GM18507 (cell line): ENCODE data around the gene IL1R2.

ENCODE experiments used
- DNase-seq: peaks from one replicate; pipeline ENCODE4 v3.0.0; 2011; ENCODE audit warnings: low read depth; ENCODE audit not compliant: insufficient read length; ENCODE audit errors: extremely low spot score
- FAIRE-seq: peaks from 2 replicates; lab custom pipeline; 2011; peaks lifted over from hg19 to GRCh38; lab: Jason Lieb, UNC

Gene IL1R2

GRCh38 chr2:101972621-101973434 lies 18.9 kb upstream of the IL1R2 start:
- no peak for DNase-seq

GRCh38 chr2:101974663-101975062 lies 17.1 kb upstream of the IL1R2 start:
- FAIRE-seq (no peak), DNase-seq (no peak)

More at GRCh38 chr2:101972621-101973434, 18.9 kb upstream of the IL1R2 start:
- FAIRE-seq, result no peak

GRCh38 chr2:101975171-101975870 lies 16.4 kb upstream of the IL1R2 start:
- no peak for DNase-seq
- FAIRE-seq, result no peak

GRCh38 chr2:101976891-101977290 lies 14.9 kb upstream of the IL1R2 start:
- no peak for FAIRE-seq
- DNase-seq, result no peak

- DNase-seq (no peak), FAIRE-seq (no peak)
These were observed 11.4 kb upstream of the IL1R2 start for GRCh38 chr2:101980368-101980767.

GRCh38 chr2:101981066-101981465 lies 10.7 kb upstream of the IL1R2 start:
- FAIRE-seq (no peak), DNase-seq (no peak)

DNA sequence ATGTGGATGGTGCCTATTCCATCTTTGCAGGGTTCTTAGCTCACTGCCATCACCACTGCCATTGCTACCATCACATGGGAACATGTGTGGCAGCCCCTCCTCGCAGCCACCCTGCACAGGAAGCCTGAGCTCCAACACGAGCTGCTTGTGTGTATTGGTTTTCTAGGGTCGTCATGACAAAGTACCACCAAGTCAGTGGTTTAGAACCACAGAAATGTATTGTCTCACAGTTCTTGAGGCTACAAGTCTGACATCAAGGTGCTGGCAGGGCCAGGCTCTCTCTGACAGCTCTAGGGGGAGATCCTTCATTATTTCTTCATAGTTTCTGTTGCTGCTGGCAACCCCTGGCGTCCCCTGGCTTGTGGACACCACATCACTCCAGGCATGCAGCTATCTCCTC lies 10.3 kb upstream of the IL1R2 start:
- no peak for DNase-seq
- no peak for FAIRE-seq

DNA sequence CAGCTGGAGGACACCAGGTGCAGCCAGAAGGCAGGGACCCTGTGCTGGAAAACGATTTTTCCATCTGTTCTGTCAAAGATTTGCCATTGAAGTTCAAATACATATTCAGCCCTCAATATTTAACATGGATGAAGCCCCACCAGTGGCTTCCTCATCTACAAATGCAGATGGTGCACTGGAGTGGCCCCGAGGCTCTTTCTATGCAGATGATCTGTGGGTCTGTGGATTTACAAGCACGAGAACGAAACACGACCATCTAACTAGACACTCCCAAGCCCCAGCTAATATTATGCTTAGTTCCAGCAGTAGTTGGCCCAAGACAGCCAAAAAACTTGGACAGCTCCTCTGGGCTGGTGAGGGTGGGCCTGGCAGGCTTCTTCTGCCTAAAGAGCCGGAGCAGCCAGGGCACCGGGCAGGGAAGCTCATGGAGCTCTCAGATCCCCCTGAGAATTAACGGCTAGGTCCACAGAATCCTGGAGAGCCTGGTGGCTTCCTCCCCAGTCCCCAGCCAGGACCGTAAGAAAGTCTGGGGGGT lies 9.2 kb upstream of the IL1R2 start:
- DNase-seq, result no peak
- FAIRE-seq, result no peak

GRCh38 chr2:101983486-101983885 lies 8.3 kb upstream of the IL1R2 start:
- no peak for FAIRE-seq
- no peak for DNase-seq

DNA sequence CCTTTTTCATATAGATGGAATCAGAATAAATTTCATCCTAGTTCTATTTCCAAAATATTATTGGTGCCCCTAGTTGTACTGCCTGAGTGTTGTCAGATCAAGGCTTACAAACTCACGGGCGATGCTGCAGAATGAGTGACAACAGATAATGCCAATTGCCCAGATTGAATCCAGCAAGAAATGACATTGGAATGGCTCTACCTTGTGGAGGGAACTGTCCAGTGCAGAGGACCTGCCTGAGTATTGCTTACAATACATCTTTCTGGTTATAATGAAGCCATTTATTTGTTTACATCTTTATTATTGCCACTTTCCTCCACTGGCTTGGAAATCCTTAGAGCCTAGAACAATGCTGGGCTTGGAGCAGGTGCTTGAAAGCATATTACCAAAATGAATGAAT lies 7.8 kb upstream of the IL1R2 start:
- DNase-seq, result no peak
- FAIRE-seq, result no peak

- no peak for FAIRE-seq
- no peak for DNase-seq
These were observed 7.1 kb upstream of the IL1R2 start for GRCh38 chr2:101984656-101985055.

DNA sequence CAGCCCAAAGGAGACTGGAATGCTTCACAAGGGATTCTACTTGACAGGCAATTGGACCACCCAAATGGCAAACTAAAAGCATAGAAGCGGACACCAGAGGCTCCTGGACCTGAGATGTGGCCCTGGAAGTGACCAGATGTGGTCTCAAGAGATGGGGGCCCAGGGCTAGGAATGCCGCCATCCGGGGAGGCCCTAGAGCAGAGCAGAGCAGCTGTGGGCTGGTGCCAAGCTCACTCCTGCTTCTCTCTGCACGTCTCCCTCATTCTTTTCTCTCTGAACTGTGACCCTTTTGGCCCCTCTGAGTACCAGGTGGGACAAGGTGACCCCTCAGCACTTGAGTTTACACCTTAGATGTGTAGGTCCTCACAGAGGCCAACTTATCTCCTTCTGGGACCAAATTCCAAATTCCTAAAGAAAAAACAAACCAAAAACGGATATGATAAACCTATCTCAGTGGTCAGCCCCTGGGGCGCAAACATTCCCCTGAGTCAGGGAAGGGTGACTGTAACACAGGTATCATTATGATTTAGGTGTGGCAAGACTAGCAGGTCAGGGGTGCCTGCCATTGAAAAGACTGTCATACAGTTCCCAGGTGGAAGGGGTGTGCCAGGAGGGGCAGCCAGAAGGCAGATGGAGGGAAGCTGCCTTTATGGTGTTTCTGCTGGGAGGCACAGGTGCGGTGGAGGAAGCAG lies 6.5 kb upstream of the IL1R2 start:
- no peak for DNase-seq
- FAIRE-seq, result no peak

- no peak for FAIRE-seq
- no peak for DNase-seq
These were observed 6.0 kb upstream of the IL1R2 start for GRCh38 chr2:101985793-101986164.

DNA sequence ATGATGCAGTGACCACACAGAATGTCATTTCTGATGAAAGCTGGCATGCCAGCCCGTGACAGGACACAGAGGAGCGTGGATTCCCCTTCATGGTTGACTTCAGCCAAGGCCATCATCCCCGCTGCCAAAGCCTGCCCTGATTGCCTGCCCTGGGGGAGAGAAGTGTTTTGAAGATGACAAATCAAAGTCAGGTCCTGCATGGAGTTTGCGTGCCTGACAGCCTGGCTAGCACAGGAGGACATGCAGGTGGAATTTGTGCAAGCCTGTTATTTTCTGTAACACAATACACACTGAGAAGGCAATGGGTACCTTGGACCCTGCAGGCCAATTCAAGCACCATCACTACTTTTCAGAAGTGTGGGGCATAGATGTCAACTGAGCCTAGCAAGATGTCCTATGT lies 5.4 kb upstream of the IL1R2 start:
- DNase-seq (no peak), FAIRE-seq (no peak)

GRCh38 chr2:101986804-101987740 lies 4.7 kb upstream of the IL1R2 start:
- DNase-seq (no peak), FAIRE-seq (no peak)

DNA sequence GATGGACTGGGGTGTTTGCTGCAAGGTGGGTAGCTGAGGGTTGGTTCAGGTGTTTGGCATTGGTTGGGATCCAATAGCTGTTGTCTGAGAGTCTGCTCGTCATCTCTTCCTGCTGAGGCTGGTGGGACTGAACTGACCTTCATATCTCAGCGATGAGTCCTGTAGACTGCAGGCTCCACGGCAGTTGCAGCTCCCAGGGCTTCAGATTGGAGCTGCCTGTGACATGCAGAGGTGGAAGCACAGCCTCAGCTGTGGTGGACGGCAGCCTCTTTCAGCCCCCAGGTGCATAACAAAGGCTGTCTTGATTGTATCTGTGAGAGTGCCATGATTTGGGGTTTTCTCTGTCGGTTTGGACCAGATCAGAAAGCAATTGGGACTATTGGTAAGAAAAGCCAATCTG lies 3.9 kb upstream of the IL1R2 start:
- no peak for FAIRE-seq
- no peak for DNase-seq

- DNase-seq, result no peak
- no peak for FAIRE-seq
These were observed 3.2 kb upstream of the IL1R2 start for GRCh38 chr2:101988541-101988940.

GRCh38 chr2:101989740-101990460 lies 1.9 kb upstream of the IL1R2 start:
- no peak for DNase-seq
- FAIRE-seq, result no peak

- no peak for DNase-seq
- FAIRE-seq, result no peak
These were observed 2.0 kb downstream of the IL1R2 start for GRCh38 chr2:101993772-101994171.
